GM23338 (cell line): ENCODE data around the gene SLC35A4.

Experiments
- CREB1 ChIP-seq: fragments of 250-450 bp; sonication (Bioruptor Pico); IDR thresholded peaks from 2 replicates; pipeline ENCODE4 v1.5.0; 2020; ENCODE audit warnings: low read depth, mild to moderate bottlenecking, moderate library complexity
- EZH2phosphoT487 ChIP-seq: fragments of 200-600 bp; sonication (generic); IDR thresholded peaks from one replicate; pipeline ENCODE4 v1.8.1; 2018; ENCODE audit warnings: antibody characterized with exemption; ENCODE audit not compliant: unreplicated experiment
- JUNB ChIP-seq: IDR thresholded peaks from one replicate; pipeline ENCODE4 v1.6.1; 2016; ENCODE audit warnings: antibody characterized with exemption; ENCODE audit not compliant: unreplicated experiment
- POLR2AphosphoS5 ChIP-seq: IDR thresholded peaks from 2 replicates; pipeline ENCODE4 v1.6.1; 2016; ENCODE audit warnings: antibody characterized with exemption, low read depth
- ZNF331 ChIP-seq: fragments of 250-450 bp; sonication (Bioruptor Pico); IDR thresholded peaks from 2 replicates; pipeline ENCODE4 v1.5.0; 2020; ENCODE audit warnings: low read depth, mild to moderate bottlenecking, moderate library complexity
- TF ChIP-seq, protein P1 (sequence below), 2 experiments: fragments of 200-600 bp in 1 of 2; sonication (generic) in 1 of 2; conservative IDR thresholded peaks; 2 replicates each; pipeline versions ENCODE4 v1.5.1 to v1.6.1; 2016 to 2017; ENCODE audit warnings: antibody characterized with exemption in 2 of 2, low read depth in 2 of 2, mild to moderate bottlenecking in 2 of 2, moderate library complexity in 1 of 2

DNA sequence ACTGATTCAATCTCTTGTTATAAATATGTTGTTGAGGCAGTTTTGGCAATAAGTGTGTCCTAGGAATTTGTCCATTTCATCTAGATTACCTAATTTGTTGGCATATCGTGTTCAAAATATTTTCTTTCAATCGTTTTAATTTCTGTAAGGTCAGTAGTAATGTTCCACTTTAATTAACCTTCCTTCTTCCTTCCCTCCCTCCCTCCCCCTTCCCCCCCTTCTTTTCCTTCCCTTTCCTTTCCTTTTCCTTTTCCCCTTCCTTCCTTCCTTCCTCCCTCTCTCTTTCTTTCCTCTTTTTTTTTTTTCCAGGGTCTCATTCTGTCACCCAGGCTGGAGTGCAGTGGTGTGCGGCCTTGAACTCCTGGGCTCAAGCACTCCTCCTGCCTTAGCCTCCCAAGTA, 41.3 kb downstream of the SLC35A4 start:
- TF ChIP-seq POLR2AphosphoS5, result no peak
- TF ChIP-seq, protein P1, sequence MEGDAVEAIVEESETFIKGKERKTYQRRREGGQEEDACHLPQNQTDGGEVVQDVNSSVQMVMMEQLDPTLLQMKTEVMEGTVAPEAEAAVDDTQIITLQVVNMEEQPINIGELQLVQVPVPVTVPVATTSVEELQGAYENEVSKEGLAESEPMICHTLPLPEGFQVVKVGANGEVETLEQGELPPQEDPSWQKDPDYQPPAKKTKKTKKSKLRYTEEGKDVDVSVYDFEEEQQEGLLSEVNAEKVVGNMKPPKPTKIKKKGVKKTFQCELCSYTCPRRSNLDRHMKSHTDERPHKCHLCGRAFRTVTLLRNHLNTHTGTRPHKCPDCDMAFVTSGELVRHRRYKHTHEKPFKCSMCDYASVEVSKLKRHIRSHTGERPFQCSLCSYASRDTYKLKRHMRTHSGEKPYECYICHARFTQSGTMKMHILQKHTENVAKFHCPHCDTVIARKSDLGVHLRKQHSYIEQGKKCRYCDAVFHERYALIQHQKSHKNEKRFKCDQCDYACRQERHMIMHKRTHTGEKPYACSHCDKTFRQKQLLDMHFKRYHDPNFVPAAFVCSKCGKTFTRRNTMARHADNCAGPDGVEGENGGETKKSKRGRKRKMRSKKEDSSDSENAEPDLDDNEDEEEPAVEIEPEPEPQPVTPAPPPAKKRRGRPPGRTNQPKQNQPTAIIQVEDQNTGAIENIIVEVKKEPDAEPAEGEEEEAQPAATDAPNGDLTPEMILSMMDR (conservative IDR thresholded peaks at IDR 0.05; ENCODE audit: low read depth in 2 of 2), result no peak
- TF ChIP-seq EZH2phosphoT487, result no peak
- no peak for TF ChIP-seq CREB1 (CRISPR knock-in tag)
- TF ChIP-seq JUNB, result no peak
- no peak for TF ChIP-seq ZNF331 (CRISPR knock-in tag)
